ENCODE measurements around the gene UCP3.

- TF ChIP-seq, protein P1, sequence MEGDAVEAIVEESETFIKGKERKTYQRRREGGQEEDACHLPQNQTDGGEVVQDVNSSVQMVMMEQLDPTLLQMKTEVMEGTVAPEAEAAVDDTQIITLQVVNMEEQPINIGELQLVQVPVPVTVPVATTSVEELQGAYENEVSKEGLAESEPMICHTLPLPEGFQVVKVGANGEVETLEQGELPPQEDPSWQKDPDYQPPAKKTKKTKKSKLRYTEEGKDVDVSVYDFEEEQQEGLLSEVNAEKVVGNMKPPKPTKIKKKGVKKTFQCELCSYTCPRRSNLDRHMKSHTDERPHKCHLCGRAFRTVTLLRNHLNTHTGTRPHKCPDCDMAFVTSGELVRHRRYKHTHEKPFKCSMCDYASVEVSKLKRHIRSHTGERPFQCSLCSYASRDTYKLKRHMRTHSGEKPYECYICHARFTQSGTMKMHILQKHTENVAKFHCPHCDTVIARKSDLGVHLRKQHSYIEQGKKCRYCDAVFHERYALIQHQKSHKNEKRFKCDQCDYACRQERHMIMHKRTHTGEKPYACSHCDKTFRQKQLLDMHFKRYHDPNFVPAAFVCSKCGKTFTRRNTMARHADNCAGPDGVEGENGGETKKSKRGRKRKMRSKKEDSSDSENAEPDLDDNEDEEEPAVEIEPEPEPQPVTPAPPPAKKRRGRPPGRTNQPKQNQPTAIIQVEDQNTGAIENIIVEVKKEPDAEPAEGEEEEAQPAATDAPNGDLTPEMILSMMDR (conservative IDR thresholded peaks at IDR 0.05; ENCODE audit: low read length): no peak
- TF ChIP-seq EZH2phosphoT487 (IDR thresholded peaks at IDR 0.05; ENCODE audit: borderline replicate concordance, low read depth, low read length): no peak
Observed at GRCh38 chr11:73972187-73972586, 36.7 kb downstream of the UCP3 start.
